HepG2 (cell line): ENCODE data around the gene SPATA25. TPM values are rescaled to one million over a fixed set of nuclear protein-coding genes. Genes with fewer than 3 reads are reported as not detected.

Experiments used
- ATAC-seq: fragments of 200-7000 bp; cut with Tn5 transposase; 3 replicates; pipeline ENCODE4 v1.9.1; 2020; ENCODE audit warnings: mild to moderate bottlenecking, moderate library complexity
- BruUV-seq: library from RNA; stranded (reverse); fragments of 400-500 nt; replicated peaks from 2 replicates; lab custom pipeline; 2021; lab: Mats Ljungman, UMichigan
- CTCF ChIA-PET: fragments of 300-600 bp; formaldehyde crosslinking; extraction: SDS; loops from one replicate; lab custom pipeline; 2021; ENCODE audit warnings: low total read pairs, inconsistent platforms, low intra/inter-chr PET ratio; lab: Yijun Ruan, JAX
- POLR2A ChIA-PET: fragments of 350-600 bp; sonication (Branson Sonifier 250); formaldehyde crosslinking; loops from one replicate; lab custom pipeline; 2020; ENCODE audit warnings: antibody characterized with exemption, inconsistent platforms; lab: Yijun Ruan, JAX
- DNase-seq: peaks from one replicate; pipeline ENCODE4 v3.0.0-alpha.2; 2015; ENCODE audit warnings: low spot score
- FAIRE-seq: peaks from 3 replicates; lab custom pipeline; 2011; peaks lifted over from hg19 to GRCh38; lab: Jason Lieb, UNC
- H2AFZ ChIP-seq: one replicate; pipeline ENCODE4 v1.6.1; 2011; ENCODE audit warnings: low read length, inconsistent platforms
- H3K27ac ChIP-seq: fragments of 300-600 bp; 3 replicates; pipeline ENCODE4 v1.8.0; 2011; ENCODE audit warnings: mixed run types, mild to moderate bottlenecking, mixed read lengths, low read length, inconsistent platforms; ENCODE audit not compliant: insufficient read depth; ENCODE audit errors: extremely low read length
- H3K27me3 ChIP-seq, 2 experiments: fragments of 200-600 bp in 1 of 2; 2 replicates in 1 of 2; 3 replicates in 1 of 2; pipeline versions ENCODE4 v1.6.0 to v1.8.0; 2011; ENCODE audit warnings: low read length in 2 of 2, mild to moderate bottlenecking in 2 of 2, moderate library complexity in 2 of 2, inconsistent platforms in 1 of 2; ENCODE audit not compliant: insufficient read depth in 2 of 2, control insufficient read depth in 1 of 2
- H3K36me3 ChIP-seq, 2 experiments: fragments of 200-600 bp in 1 of 2; replicated peaks in 1 of 2; 2 replicates in 1 of 2; 3 replicates in 1 of 2; pipeline versions ENCODE4 v1.5.1 to v1.8.0; 2011; ENCODE audit warnings: low read length in 2 of 2, inconsistent platforms in 1 of 2; ENCODE audit not compliant: insufficient read depth in 2 of 2, control insufficient read depth in 1 of 2
- H3K4me1 ChIP-seq: 2 replicates; pipeline ENCODE4 v1.5.1; 2012; ENCODE audit warnings: low read length, inconsistent platforms; ENCODE audit not compliant: insufficient read depth
- H3K4me2 ChIP-seq: 2 replicates; pipeline ENCODE4 v1.6.0; 2011; ENCODE audit warnings: low read depth, low read length, inconsistent platforms
- H3K4me3 ChIP-seq, 3 experiments: fragments of 200-600 bp in 1 of 3; sonication (generic), shearing (Covaris generic) in 1 of 3; replicated peaks in 1 of 3; 2 replicates each; pipeline ENCODE4 v1.5.1; 2011 to 2016; ENCODE audit warnings: low read length in 3 of 3, inconsistent platforms in 2 of 3, low read depth in 2 of 3, mild to moderate bottlenecking in 2 of 3, control low read depth in 1 of 3, mixed read lengths in 1 of 3; ENCODE audit not compliant: insufficient read depth in 1 of 3
- H3K79me2 ChIP-seq: one replicate; pipeline ENCODE4 v1.6.1; 2011; ENCODE audit warnings: low read length, inconsistent platforms; ENCODE audit not compliant: insufficient read depth
- H3K9ac ChIP-seq: 2 replicates; pipeline ENCODE4 v1.6.0; 2011; ENCODE audit warnings: mild to moderate bottlenecking, low read depth, low read length, inconsistent platforms; ENCODE audit not compliant: insufficient read depth
- H3K9me3 ChIP-seq: 2 replicates; pipeline ENCODE4 v1.5.1; 2012; ENCODE audit warnings: mild to moderate bottlenecking, low read length
- H4K20me1 ChIP-seq: 2 replicates; pipeline ENCODE4 v1.6.0; 2011; ENCODE audit warnings: inconsistent platforms, mild to moderate bottlenecking, low read length, moderate library complexity; ENCODE audit not compliant: insufficient read depth
- ARID4A ChIP-seq: sonication (generic); formaldehyde crosslinking; IDR thresholded peaks from 2 replicates; pipeline ENCODE4 v1.5.0; 2020; ENCODE audit warnings: mild to moderate bottlenecking, missing genetic modification reagents, borderline replicate concordance
- ELF4 ChIP-seq: sonication (generic); formaldehyde crosslinking; IDR thresholded peaks from 2 replicates; pipeline ENCODE4 v1.5.0; 2020; ENCODE audit warnings: missing genetic modification reagents, mild to moderate bottlenecking, moderate library complexity, borderline replicate concordance
- MEIS2 ChIP-seq: sonication (generic); formaldehyde crosslinking; IDR thresholded peaks from 2 replicates; pipeline ENCODE4 v1.9.0; 2021; ENCODE audit warnings: mild to moderate bottlenecking, missing genetic modification reagents
- MIXL1 ChIP-seq: IDR thresholded peaks from 2 replicates; pipeline ENCODE4 v1.6.1; 2016
- NAIF1 ChIP-seq: sonication (generic); formaldehyde crosslinking; IDR thresholded peaks from 2 replicates; pipeline ENCODE4 v1.5.0; 2020; ENCODE audit warnings: mild to moderate bottlenecking, missing genetic modification reagents, borderline replicate concordance
- PHF21A ChIP-seq: sonication (generic); formaldehyde crosslinking; IDR thresholded peaks from 2 replicates; pipeline ENCODE4 v1.5.0; 2020; ENCODE audit warnings: mild to moderate bottlenecking, missing genetic modification reagents
- SMAD1 ChIP-seq: sonication (generic); formaldehyde crosslinking; IDR thresholded peaks from 2 replicates; pipeline ENCODE4 v1.4.0; 2020; ENCODE audit warnings: missing genetic modification reagents, low read depth, mild to moderate bottlenecking, borderline replicate concordance
- SRF ChIP-seq: IDR thresholded peaks from 2 replicates; pipeline ENCODE4 v1.6.1; 2011; ENCODE audit warnings: mild to moderate bottlenecking, low read depth, low read length, moderate library complexity
- TBX2 ChIP-seq: sonication (generic); formaldehyde crosslinking; IDR thresholded peaks from 2 replicates; pipeline ENCODE4 v1.5.0; 2020; ENCODE audit warnings: missing genetic modification reagents, mild to moderate bottlenecking, borderline replicate concordance
- WIZ ChIP-seq: sonication (generic); formaldehyde crosslinking; IDR thresholded peaks from 2 replicates; pipeline ENCODE4 v1.5.1; 2020; ENCODE audit warnings: mild to moderate bottlenecking, missing genetic modification reagents
- ZNF207 ChIP-seq: fragments of 450-650 bp; IDR thresholded peaks from 2 replicates; pipeline ENCODE4 v1.6.1; 2016; ENCODE audit warnings: antibody characterized with exemption, borderline replicate concordance
- ZNF331 ChIP-seq: sonication (generic); formaldehyde crosslinking; IDR thresholded peaks from 2 replicates; pipeline ENCODE4 v1.4.0; 2020; ENCODE audit warnings: missing genetic modification reagents
- ZNF615 ChIP-seq: sonication (generic); formaldehyde crosslinking; IDR thresholded peaks from 2 replicates; pipeline ENCODE4 v1.5.0; 2020; ENCODE audit warnings: mild to moderate bottlenecking, missing genetic modification reagents, borderline replicate concordance
- ZNF670 ChIP-seq: sonication (generic); formaldehyde crosslinking; IDR thresholded peaks from 2 replicates; pipeline ENCODE4 v1.8.0; 2022; ENCODE audit warnings: mild to moderate bottlenecking, missing genetic modification reagents, borderline replicate concordance
- ZNF782 ChIP-seq: sonication (generic); formaldehyde crosslinking; IDR thresholded peaks from 2 replicates; pipeline ENCODE4 v1.4.0; 2020; ENCODE audit warnings: missing genetic modification reagents, mild to moderate bottlenecking, borderline replicate concordance
- ZNF850 ChIP-seq: sonication (generic); formaldehyde crosslinking; conservative IDR thresholded peaks from 2 replicates; pipeline ENCODE4 v1.9.0; 2021; ENCODE audit warnings: mild to moderate bottlenecking, missing genetic modification reagents
- WGBS: methylation state at CpG from one replicate; pipeline ENCODE4 v1.1.6; 2017; ENCODE audit warnings: low lambda C conversion rate; 5-methylcytosine and 5-hydroxymethylcytosine counted together
- in situ Hi-C: cut with HindIII; loops from 2 replicates; pipeline ENCODE4 v1.10.0; 2017; ENCODE audit warnings: low pct_unique_long_range_greater_than_20kb; ENCODE audit not compliant: extremely low pct_ligation_motif_present
- intact Hi-C: fragments of 100-400 bp; cut with micrococcal nuclease; formaldehyde crosslinking; loops from one replicate; pipeline ENCODE4 v1.10.0; 2022; ENCODE audit not compliant: unreplicated experiment
- polyA plus RNA-seq, 8 experiments: library from polyadenylated mRNA; depleted of rRNA in 3 of 8; stranded (reverse) in 7 of 8; unstranded in 1 of 8; fragments of >200 nt; fragmentation: Illumina TruSeq in 4 of 8; extraction: Trizol in 4 of 8; gene quantifications; 2 replicates each; pipeline versions ENCODE4 v1.2.1 to v1.2.3, GENCODE V29; 2011 to 2016; ENCODE audit warnings: low read depth in 4 of 8, missing spikeins in 1 of 8, mixed read lengths in 1 of 8; ENCODE audit not compliant: insufficient read depth in 1 of 8
- total RNA-seq, 5 experiments: library from RNA; depleted of rRNA; stranded (reverse); fragments of >200 nt; fragmentation: Illumina TruSeq; extraction: Trizol; gene quantifications; 2 replicates each; pipeline ENCODE4 v1.2.3, GENCODE V29; 2016; ENCODE audit warnings: low read depth in 1 of 5
- TF ChIP-seq, protein P1 (sequence below): IDR thresholded peaks from 2 replicates; pipeline ENCODE4 v1.6.1; 2016; ENCODE audit warnings: low read depth

The SPATA25 gene
- total and polyA plus RNA-seq, 2 of the 13 experiments (the other 11 are each of a cell fraction or from before 2014, with no cell fraction given): 4.8 to 7.6 TPM

DNA sequence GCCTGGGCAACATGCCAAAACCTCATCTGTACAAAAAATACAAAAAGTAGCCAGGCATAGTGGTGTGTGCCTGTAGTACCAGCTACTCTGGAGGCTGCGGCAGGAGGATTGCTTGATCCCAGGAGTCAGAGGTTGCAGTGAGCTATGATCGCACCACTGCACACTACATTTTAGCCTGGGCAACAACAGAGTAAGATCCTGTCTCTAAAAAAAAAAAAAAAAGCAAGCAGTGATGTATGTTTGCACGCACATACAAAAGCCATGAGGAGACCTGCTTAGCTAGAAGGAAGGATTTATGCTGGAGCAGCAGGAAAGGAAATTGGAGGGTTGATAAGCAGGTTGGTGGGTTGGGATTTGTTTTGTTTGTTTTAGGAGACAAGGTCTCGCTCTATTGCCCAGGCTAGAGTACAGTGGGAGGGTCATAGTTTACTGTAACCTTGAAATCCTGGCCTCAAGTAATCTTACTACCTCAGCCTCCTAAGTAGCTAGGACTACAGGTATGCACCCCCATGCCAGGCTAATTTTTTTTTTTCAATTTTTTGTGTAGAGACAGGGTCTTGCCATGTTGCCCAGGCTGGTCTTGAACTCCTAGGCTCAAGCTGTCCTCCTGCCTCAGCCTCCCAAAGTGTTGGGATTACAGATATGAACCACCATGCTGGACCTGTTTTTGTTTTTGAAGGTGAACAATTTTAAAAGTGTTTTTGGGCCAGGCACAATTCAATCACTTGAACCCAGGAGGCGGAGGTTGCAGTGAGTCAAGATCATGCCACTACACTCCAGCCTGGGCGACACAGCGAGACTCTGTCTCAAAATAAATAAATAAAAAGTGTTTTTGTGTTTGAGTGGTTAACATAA lies 26.0 kb downstream of the SPATA25 start:
- intact Hi-C loops (no loop called here), in situ Hi-C loops (no loop called here)
- H2AFZ ChIP-seq: no peak overlapping the region
- H3K36me3 ChIP-seq: no peaks in the 10 kb centered on the region
- H3K4me3 ChIP-seq: no peak overlapping the region
- WGBS: 66% methylated on average over 7 of the region's 7 CpGs
- ChIA-PET POLR2A (interaction anchor here (1.2 to 7.6 kb wide), 5 partner anchors 22 to 70 kb away, joined by 3 to 85 read pairs (median 6); partner anchors contain the start of genes CTSA, DNTTIP1, NEURL2 and SNX21), CTCF (no interaction called here)
- no peaks in the 10 kb centered on the region for H3K9me3 ChIP-seq
- H3K4me1 ChIP-seq: peaks cover 85% of the 10 kb centered on the region
- H4K20me1 ChIP-seq: no peaks in the 10 kb centered on the region
- no peak overlapping the region; the same call in 1 of the 2 replicates for H3K9ac ChIP-seq
- peak overlapping the region; percentile 27 for H3K27ac ChIP-seq
- ATAC-seq (no peak), DNase-seq (peak; percentile 54), FAIRE-seq (no peak)
- H3K27me3 ChIP-seq: no peaks in the 10 kb centered on the region; a peak in 1 of 5 replicates
- no TSS peak for BruUV-seq
- peak overlapping the region; percentile 40 for H3K4me2 ChIP-seq
- peaks cover 4% of the 10 kb centered on the region for H3K79me2 ChIP-seq
- no peak for TF ChIP-seq MIXL1 (CRISPR knock-in tag)
- TF ChIP-seq ELF4 (CRISPR knock-in tag): 0 out of 2 replicates have a peak, but pooled peaks have one; percentile 36
- peak; percentile 44; the same call in 1 of the 2 replicates for TF ChIP-seq NAIF1
- TF ChIP-seq ZNF207: no peak
- TF ChIP-seq PHF21A: peak; percentile 58; the same call in 1 of the 2 replicates
- TF ChIP-seq, protein P1, sequence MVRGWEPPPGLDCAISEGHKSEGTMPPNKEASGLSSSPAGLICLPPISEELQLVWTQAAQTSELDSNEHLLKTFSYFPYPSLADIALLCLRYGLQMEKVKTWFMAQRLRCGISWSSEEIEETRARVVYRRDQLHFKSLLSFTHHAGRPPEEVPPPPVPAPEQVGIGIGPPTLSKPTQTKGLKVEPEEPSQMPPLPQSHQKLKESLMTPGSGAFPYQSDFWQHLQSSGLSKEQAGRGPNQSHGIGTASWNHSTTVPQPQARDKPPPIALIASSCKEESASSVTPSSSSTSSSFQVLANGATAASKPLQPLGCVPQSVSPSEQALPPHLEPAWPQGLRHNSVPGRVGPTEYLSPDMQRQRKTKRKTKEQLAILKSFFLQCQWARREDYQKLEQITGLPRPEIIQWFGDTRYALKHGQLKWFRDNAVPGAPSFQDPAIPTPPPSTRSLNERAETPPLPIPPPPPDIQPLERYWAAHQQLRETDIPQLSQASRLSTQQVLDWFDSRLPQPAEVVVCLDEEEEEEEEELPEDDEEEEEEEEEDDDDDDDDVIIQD: 0 out of 2 replicates have a peak, but pooled peaks have one; percentile 19
- TF ChIP-seq WIZ (CRISPR knock-in tag): peak; percentile 36; the same call in 1 of the 2 replicates
- TF ChIP-seq ZNF331 (CRISPR knock-in tag): 0 out of 2 replicates have a peak, but pooled peaks have one; percentile 17
- TF ChIP-seq ZNF782 (CRISPR knock-in tag): peak; percentile 44; the same call in 1 of the 2 replicates
- 0 out of 2 replicates have a peak, but pooled peaks have one; percentile 22 for TF ChIP-seq ZNF615 (CRISPR knock-in tag)
- 0 out of 2 replicates have a peak, but pooled peaks have one; percentile 27 for TF ChIP-seq ARID4A (CRISPR knock-in tag)
- TF ChIP-seq ZNF850 (CRISPR knock-in tag): 0 out of 2 replicates have a peak, but pooled peaks have one; percentile 70
- 0 out of 2 replicates have a peak, but pooled peaks have one; percentile 20 for TF ChIP-seq MEIS2 (CRISPR knock-in tag)
- TF ChIP-seq TBX2: peak; percentile 69
- TF ChIP-seq ZNF670 (CRISPR knock-in tag): 0 out of 2 replicates have a peak, but pooled peaks have one; percentile 52
- no peak for TF ChIP-seq SRF
- TF ChIP-seq SMAD1 (CRISPR knock-in tag): no peak
